Lower leg skin (tissue), 3 donors: ENCODE results near the gene RPS16.

Experiments
- POLR2A ChIP-seq, 2 donors: fragments of 450-650 bp; IDR thresholded peaks; one replicate each; pipeline ENCODE4 v1.6.1; 2016 to 2017; ENCODE audit warnings: antibody characterized with exemption in 2 of 2, mild to moderate bottlenecking in 1 of 2, moderate library complexity in 1 of 2
- TF ChIP-seq, protein P1 (sequence below), 3 donors: fragments of 450-650 bp; IDR thresholded peaks; one replicate each; pipeline ENCODE4 v1.5.1; 2016; ENCODE audit warnings: antibody characterized with exemption in 3 of 3, mild to moderate bottlenecking in 3 of 3, moderate library complexity in 2 of 3

DNA sequence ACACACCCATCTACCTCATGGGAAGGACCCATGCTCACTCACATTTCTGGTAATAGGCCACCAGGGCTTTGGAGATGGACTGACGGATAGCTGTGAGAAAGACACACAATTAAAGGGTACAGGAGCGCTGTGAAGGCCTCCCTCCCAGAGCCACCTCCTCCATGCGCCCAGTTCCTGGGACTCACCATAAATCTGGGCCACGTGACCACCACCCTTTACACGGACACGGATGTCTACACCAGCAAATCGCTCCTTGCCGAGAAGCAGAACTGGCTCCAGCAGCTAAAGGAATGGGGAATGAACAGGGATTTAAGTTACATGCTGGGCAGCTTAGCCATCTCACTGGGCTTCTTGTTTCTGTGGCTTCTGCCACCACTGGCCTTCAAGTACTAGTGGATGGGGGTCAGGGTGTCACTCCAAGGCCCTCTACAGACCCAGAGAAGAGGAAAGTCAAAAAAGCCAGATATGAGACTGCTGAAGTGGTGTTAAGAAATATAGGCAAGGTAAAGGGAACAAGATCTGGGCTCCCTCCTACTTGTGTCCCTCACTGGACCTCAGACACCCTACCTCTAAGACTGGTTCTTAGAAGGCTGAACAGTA, 2.2 kb downstream of the RPS16 start:
- TF ChIP-seq, protein P1, sequence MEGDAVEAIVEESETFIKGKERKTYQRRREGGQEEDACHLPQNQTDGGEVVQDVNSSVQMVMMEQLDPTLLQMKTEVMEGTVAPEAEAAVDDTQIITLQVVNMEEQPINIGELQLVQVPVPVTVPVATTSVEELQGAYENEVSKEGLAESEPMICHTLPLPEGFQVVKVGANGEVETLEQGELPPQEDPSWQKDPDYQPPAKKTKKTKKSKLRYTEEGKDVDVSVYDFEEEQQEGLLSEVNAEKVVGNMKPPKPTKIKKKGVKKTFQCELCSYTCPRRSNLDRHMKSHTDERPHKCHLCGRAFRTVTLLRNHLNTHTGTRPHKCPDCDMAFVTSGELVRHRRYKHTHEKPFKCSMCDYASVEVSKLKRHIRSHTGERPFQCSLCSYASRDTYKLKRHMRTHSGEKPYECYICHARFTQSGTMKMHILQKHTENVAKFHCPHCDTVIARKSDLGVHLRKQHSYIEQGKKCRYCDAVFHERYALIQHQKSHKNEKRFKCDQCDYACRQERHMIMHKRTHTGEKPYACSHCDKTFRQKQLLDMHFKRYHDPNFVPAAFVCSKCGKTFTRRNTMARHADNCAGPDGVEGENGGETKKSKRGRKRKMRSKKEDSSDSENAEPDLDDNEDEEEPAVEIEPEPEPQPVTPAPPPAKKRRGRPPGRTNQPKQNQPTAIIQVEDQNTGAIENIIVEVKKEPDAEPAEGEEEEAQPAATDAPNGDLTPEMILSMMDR (IDR thresholded peaks at IDR 0.05) = no peak
- no peak for TF ChIP-seq POLR2A (IDR thresholded peaks at IDR 0.05)
